GM18951 (cell line): ENCODE results near the gene REPIN1.

Source experiments
- POLR2A ChIP-seq: IDR thresholded peaks from 4 replicates; pipeline ENCODE4 v1.6.1; 2011; ENCODE audit warnings: mild to moderate bottlenecking; ENCODE audit not compliant: insufficient read length, insufficient read depth; ENCODE audit errors: extremely low read depth
- in situ Hi-C: fragments of 300-500 bp; cut with MboI; formaldehyde crosslinking; loops from one replicate; pipeline ENCODE4 v1.12.0; 2022; ENCODE audit warnings: low sequenced_read_pairs, mixed read lengths, inconsistent platforms; ENCODE audit not compliant: unreplicated experiment

REPIN1 gene

GRCh38 chr7:150401424-150401790, 32.8 kb downstream of the REPIN1 start:
- in situ Hi-C loops, result no loop called here
- no peak for TF ChIP-seq POLR2A

- in situ Hi-C loops, result no loop called here
These were observed 33.4 kb downstream of the REPIN1 start for GRCh38 chr7:150401861-150402631.

GRCh38 chr7:150402671-150403321, 34.2 kb downstream of the REPIN1 start:
- in situ Hi-C loops, result no loop called here
- TF ChIP-seq POLR2A, result no peak

More at GRCh38 chr7:150401861-150402631, 33.4 kb downstream of the REPIN1 start:
- no peak for TF ChIP-seq POLR2A

- in situ Hi-C loops, result no loop called here
- TF ChIP-seq POLR2A, result no peak
These were observed 35.0 kb downstream of the REPIN1 start for GRCh38 chr7:150403376-150404171.

- no peak for TF ChIP-seq POLR2A
- in situ Hi-C loops, result no loop called here
These were observed 35.7 kb downstream of the REPIN1 start for GRCh38 chr7:150404172-150404804.

- TF ChIP-seq POLR2A, result peak; percentile 93
- in situ Hi-C loops, result no loop called here
These were observed 36.4 kb downstream of the REPIN1 start for GRCh38 chr7:150404805-150405583.

- no peak for TF ChIP-seq POLR2A
- in situ Hi-C loops, result no loop called here
These were observed 37.1 kb downstream of the REPIN1 start for GRCh38 chr7:150405584-150406311.

- TF ChIP-seq POLR2A, result no peak
- in situ Hi-C loops, result no loop called here
These were observed 37.6 kb downstream of the REPIN1 start for GRCh38 chr7:150406312-150406566.

- in situ Hi-C loops, result no loop called here
- TF ChIP-seq POLR2A, result no peak
These were observed 38.2 kb downstream of the REPIN1 start for GRCh38 chr7:150406567-150407421.

GRCh38 chr7:150407588-150408392, 39.2 kb downstream of the REPIN1 start:
- in situ Hi-C loops, result no loop called here
- no peak for TF ChIP-seq POLR2A

GRCh38 chr7:150408393-150409299, 40.0 kb downstream of the REPIN1 start:
- no peak for TF ChIP-seq POLR2A
- in situ Hi-C loops, result no loop called here
